NK-92 (cell line): ENCODE results near the gene MSMO1.
A peak's percentile ranks its signal among the peaks of the same experiment; 100 is the strongest.
"Not testable (repeated sequence)": the region's sequence is repeated elsewhere in the genome, so short reads cannot be mapped to it uniquely, and the experiment has no call there.

ENCODE experiments used
- DNase-seq: peaks from one replicate; lab custom pipeline; 2025; ENCODE audit not compliant: unreplicated experiment; lab: John Stamatoyannopoulos, UW

The MSMO1 gene

GRCh38 chr4:165327211-165328100, at the start of gene MSMO1:
MSMO1 (plus strand) TSS chr4:165327669; CDS start chr4:165333371, 5,702 bp downstream.
- DNase-seq, result peak; percentile 89

- not testable (repeated sequence) for DNase-seq
Observed at GRCh38 chr4:165279531-165279930, 47.9 kb upstream of the MSMO1 start.

GRCh38 chr4:165284697-165285096, 42.8 kb upstream of the MSMO1 start:
- DNase-seq, result not testable (repeated sequence)

- not testable (repeated sequence) for DNase-seq
Observed at GRCh38 chr4:165286619-165287340, 40.7 kb upstream of the MSMO1 start.

DNA sequence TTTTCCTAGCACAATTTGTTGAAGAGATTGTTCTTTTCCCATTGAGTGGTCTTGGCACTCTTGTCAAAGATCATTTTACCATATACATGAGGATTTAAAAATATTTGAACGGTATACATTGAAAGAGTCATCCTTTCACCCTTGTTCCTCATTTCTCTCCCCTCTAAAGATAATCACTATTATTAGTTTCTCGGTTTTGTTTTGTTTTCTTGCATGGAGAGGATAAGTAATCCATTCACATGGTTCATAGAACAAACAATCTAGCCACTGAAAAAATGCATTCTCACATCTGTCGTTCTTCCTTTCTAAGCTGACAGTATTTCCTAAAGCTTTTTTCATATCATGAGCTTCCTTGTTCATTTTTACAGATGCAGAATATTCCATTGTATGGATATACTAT, 39.2 kb upstream of the MSMO1 start:
- no peak for DNase-seq

DNA sequence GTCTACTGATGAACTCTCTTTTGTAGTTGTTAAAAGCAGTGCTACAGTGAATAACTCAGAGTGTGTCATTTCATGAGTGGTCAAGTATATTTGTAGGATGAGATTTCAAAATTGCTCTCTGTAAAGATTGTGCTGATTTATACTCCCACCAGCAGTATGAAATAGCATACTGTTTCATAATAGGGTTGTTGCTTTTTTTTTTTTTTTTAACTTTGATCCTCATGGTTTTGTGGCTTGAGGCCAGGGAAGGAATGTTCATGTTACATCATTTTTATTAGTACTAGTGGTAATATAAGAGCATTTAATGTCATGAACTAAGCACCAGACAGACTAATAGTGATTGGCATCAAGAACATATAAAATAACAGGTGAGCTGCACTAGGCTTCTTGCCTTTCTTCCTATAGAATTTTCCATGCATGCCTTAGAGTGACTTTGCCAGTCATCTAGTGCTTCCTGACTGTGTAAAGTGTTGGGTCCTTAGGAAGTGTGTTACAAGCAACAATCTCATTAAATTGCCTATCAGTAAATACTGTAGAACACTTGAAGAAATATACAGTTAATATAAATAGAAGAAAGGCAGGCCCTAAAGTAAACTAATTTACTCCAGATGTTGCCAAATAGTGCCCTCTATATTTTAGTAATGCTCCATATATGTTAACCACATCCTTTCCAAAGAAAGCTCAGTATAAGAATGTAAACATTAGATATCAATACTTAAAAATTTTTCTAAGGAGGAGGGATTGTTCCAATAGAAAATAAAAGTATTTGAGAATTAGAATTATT, 38.6 kb upstream of the MSMO1 start:
- no peak for DNase-seq

DNA sequence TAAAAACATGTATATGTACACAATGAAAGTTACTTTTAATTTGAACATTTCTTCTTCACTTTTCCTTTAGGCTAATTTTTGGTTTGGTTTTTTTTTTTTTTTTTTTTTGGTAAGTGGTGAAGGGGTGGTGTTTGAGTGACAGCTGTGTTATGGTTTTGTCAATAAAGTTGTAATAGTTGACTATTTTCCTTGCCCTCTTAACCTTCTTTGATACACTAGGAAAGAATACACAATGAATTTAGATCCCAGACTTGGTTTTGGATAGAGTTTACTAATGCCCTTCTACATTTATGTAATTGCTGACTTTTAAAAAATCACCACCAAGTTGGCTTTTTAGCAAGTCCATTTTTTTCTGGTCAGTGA, 38.1 kb upstream of the MSMO1 start:
- DNase-seq, result no peak

GRCh38 chr4:165293061-165293460, 34.4 kb upstream of the MSMO1 start:
- DNase-seq, result no peak

- no peak for DNase-seq
Observed at GRCh38 chr4:165293927-165294649, 33.4 kb upstream of the MSMO1 start.

DNA sequence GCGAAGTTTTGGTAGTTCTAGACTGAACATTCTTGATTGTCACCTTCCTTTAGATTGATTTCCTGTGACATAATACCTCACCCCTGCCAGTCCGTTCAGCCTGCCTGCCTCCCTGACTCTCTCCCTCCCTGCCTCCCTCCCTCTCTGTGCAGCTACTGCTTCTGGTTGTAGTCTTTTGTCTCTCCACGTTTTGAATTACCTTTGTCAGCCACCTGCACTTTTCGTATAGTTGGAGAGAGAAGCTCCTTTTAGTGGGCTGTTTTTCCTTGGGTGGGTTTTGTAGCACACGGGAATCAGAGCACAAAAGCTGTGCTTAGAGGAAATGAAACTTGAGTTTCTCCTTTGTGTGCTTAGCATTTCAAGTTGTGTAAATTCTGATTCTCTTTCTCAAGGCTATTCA, 32.6 kb upstream of the MSMO1 start:
- DNase-seq, result no peak

DNA sequence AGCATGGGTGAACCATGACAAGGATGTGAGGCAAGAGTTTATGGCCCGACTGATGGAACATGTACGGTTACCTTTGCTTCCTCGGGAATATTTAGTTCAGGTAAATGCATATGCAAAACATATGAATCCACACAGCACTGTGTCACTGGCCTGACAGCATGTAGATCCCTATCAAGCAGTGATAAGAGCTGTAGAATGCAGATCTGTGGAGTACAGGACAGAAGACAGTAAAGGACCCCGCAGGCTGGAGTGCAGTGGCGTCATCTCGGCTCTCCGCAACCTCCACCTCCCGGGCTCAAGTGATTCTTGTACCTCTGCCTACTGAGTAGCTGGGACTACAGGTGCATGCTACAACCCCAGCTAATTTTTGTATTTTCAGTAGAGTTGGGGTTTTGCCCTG, 29.8 kb upstream of the MSMO1 start:
- no peak for DNase-seq

DNA sequence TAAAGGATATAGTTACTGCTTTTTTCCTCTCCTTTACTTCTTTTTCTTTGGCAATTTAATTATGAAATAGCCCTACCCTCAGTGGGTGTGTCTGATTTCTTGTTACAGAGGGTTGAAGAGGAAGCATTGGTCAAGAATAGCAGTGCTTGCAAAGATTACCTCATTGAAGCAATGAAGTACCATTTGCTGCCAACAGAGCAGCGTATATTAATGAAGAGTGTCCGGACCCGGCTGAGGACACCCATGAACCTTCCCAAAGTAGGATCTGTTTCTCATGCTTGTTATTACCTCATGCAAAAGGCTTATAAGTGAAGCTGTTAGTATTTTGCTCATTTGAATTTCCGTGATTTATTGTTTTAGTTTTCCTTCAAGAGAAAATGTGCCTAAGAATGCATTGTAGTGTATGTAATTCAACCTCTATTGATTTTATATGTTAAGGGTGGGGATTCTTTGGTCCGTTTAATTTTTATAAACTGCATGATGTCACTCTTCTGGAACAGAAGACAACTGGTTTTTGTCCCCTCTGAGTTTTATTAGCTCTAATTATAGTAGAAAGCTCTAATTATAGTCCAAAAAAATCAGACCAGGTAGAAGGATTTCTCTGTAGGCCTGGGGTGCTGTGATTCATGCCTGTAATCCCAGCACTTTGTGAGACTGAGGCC, 27.9 kb upstream of the MSMO1 start:
- no peak for DNase-seq

DNA sequence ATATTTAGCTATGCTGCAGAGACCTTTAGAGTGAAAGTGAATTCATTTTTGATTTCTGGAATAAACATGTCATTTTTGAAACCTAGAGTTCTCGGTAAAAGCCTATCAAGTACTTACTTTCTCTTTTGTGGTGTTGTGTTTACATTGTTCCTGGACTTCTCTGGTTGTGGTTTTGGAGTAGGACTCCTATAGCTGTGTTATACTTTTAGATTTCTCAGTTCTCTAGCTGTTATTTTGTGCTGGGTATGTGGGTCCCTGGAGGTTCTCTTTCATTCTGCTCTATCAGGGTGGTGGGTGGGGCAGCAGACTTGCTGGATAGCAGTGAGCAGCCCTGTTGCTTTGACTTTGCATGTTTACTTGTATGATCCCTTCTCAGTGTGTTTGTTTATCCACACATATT, 25.6 kb upstream of the MSMO1 start:
- DNase-seq, result no peak

DNA sequence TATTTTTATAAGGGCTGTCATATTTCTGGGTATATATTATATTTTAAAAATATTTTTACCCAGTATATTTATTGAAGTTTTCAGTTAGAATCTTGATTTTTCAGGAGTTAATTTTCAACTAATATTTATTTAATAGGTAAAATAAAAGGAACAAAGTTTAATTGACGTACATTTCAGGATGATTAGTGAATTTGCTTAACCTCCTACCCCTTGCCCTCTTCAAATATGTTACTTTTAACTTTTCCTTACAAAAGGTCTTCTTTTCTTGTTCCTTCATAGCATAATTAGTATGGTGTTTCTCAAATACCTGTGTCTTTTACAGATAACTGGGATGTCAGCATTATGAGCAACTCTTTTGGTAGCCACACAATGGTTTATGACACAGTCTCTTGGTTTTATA, 24.8 kb upstream of the MSMO1 start:
- DNase-seq, result no peak

DNA sequence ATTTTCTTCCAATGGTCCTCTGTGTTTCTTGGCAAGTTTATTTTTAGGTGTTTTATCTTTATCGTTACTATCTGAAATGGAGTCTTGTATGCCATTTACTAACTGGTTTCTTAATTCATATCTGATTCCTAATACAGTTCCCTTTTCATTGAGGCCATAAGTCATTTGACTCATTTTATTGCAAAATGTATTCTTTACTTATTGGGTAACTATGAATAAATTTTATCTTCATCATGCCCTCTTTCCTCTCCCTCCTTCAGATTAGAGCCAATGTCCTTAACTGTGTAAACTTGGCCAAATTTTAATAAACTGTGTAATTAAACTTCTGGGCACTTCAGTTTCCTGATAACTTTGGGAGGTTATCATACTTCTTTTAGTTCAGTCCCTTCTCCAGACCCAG, 19.3 kb upstream of the MSMO1 start:
- no peak for DNase-seq

- DNase-seq, result no peak
Observed at GRCh38 chr4:165308606-165309005, 18.9 kb upstream of the MSMO1 start.

- no peak for DNase-seq
Observed at GRCh38 chr4:165309456-165309855, 18.0 kb upstream of the MSMO1 start.

- DNase-seq, result no peak
Observed at GRCh38 chr4:165312506-165312905, 15.0 kb upstream of the MSMO1 start.

- no peak for DNase-seq
Observed at GRCh38 chr4:165319030-165319429, 8.4 kb upstream of the MSMO1 start.

GRCh38 chr4:165319509-165319908, 8.0 kb upstream of the MSMO1 start:
- no peak for DNase-seq
